PC-3 (cell line): ENCODE measurements around the gene S100A5. TPM values are rescaled to one million over a fixed set of nuclear protein-coding genes. Genes with fewer than 3 reads are reported as not detected.

ENCODE experiments used
- ATAC-seq: fragments of 200-7000 bp; cut with Tn5 transposase; 2 replicates; pipeline ENCODE4 v1.9.1; 2020; ENCODE audit warnings: mild to moderate bottlenecking, moderate library complexity
- BruUV-seq: library from RNA; stranded (reverse); fragments of 400-500 nt; replicated peaks from 2 replicates; lab custom pipeline; 2021; lab: Mats Ljungman, UMichigan
- CTCF ChIA-PET: fragments of 300-600 bp; sonication (Branson Sonifier 250); formaldehyde crosslinking; loops from one replicate; lab custom pipeline; 2022; ENCODE audit warnings: antibody characterized with exemption; lab: Charles Lee
- POLR2A ChIA-PET: fragments of 300-600 bp; sonication (Branson Sonifier 250); formaldehyde crosslinking; loops from one replicate; lab custom pipeline; 2022; ENCODE audit warnings: antibody characterized with exemption; ENCODE audit not compliant: unreplicated experiment; lab: Charles Lee
- DNase-seq: peaks from one replicate; pipeline ENCODE4 v3.0.0-alpha.2; 2015
- H2AFZ ChIP-seq: fragments of 300-600 bp; sonication (generic); 2 replicates; pipeline ENCODE4 v1.6.0; 2016; ENCODE audit warnings: antibody characterized with exemption, low read length
- H3F3A ChIP-seq: fragments of 300-600 bp; sonication (generic); one replicate; pipeline ENCODE4 v1.6.0; 2017; ENCODE audit warnings: antibody characterized with exemption, low read length, control low read depth, mild to moderate bottlenecking; ENCODE audit not compliant: unreplicated experiment
- H3K27ac ChIP-seq: fragments of 300-600 bp; sonication (generic); 2 replicates; pipeline ENCODE4 v1.5.1; 2016; ENCODE audit warnings: mild to moderate bottlenecking, low read length
- H3K27me3 ChIP-seq: fragments of 300-600 bp; sonication (generic); 2 replicates; pipeline ENCODE4 v1.6.1; 2016; ENCODE audit warnings: low read length, mixed read lengths
- H3K36me3 ChIP-seq: fragments of 300-600 bp; sonication (generic); 2 replicates; pipeline ENCODE4 v1.6.1; 2016; ENCODE audit warnings: low read depth, mixed run types, low read length, mixed read lengths
- H3K4me1 ChIP-seq: fragments of 300-600 bp; sonication (generic); 2 replicates; pipeline ENCODE4 v1.5.1; 2016; ENCODE audit warnings: low read length; ENCODE audit not compliant: insufficient read depth
- H3K4me2 ChIP-seq: fragments of 300-600 bp; sonication (generic); 2 replicates; pipeline ENCODE4 v1.6.0; 2016; ENCODE audit warnings: low read length
- H3K4me3 ChIP-seq: fragments of 300-600 bp; sonication (generic); 2 replicates; pipeline ENCODE4 v1.5.1; 2016; ENCODE audit warnings: mild to moderate bottlenecking, low read length, mixed read lengths
- H3K79me2 ChIP-seq: fragments of 300-600 bp; sonication (generic); 2 replicates; pipeline ENCODE4 v1.6.1; 2017; ENCODE audit warnings: low read length, mixed read lengths
- H3K9ac ChIP-seq: fragments of 300-600 bp; sonication (generic); 2 replicates; pipeline ENCODE4 v1.6.0; 2016; ENCODE audit warnings: mild to moderate bottlenecking, low read length
- H3K9me2 ChIP-seq: fragments of 300-600 bp; sonication (generic); replicated peaks from 2 replicates; pipeline ENCODE4 v1.6.1; 2016; ENCODE audit warnings: mixed run types, low read length, mixed read lengths
- H3K9me3 ChIP-seq: fragments of 300-600 bp; sonication (generic); 2 replicates; pipeline ENCODE4 v1.6.1; 2016; ENCODE audit warnings: low read length, mixed read lengths
- H4K20me1 ChIP-seq: fragments of 300-600 bp; sonication (generic); 2 replicates; pipeline ENCODE4 v1.6.1; 2016; ENCODE audit warnings: low read length, mixed read lengths
- EZH2 ChIP-seq: fragments of 300-600 bp; sonication (generic); IDR thresholded peaks from one replicate; pipeline ENCODE4 v1.6.1; 2017; ENCODE audit warnings: antibody characterized with exemption, mild to moderate bottlenecking, low read length; ENCODE audit not compliant: unreplicated experiment
- EZH2phosphoT487 ChIP-seq: fragments of 300-600 bp; sonication (generic); IDR thresholded peaks from 2 replicates; pipeline ENCODE4 v1.6.1; 2018; ENCODE audit warnings: mild to moderate bottlenecking, antibody characterized with exemption, low read length, borderline replicate concordance
- intact Hi-C: fragments of 100-400 bp; cut with micrococcal nuclease; formaldehyde crosslinking; loops from 2 replicates; pipeline ENCODE4 v1.9.0; 2023
- total RNA-seq: library from RNA; depleted of rRNA; stranded (reverse); fragments of >200 nt; gene quantifications from 2 replicates; pipeline ENCODE4 v1.2.3, GENCODE V29; 2014
- TF ChIP-seq, protein P1 (sequence below): fragments of 300-600 bp; sonication (generic); conservative IDR thresholded peaks from 2 replicates; pipeline ENCODE4 v1.5.1; 2017; ENCODE audit warnings: antibody characterized with exemption, low read depth, mild to moderate bottlenecking, low read length

The S100A5 gene
- total RNA-seq, 1 experiment from 2014 or later = 6.3 TPM

DNA sequence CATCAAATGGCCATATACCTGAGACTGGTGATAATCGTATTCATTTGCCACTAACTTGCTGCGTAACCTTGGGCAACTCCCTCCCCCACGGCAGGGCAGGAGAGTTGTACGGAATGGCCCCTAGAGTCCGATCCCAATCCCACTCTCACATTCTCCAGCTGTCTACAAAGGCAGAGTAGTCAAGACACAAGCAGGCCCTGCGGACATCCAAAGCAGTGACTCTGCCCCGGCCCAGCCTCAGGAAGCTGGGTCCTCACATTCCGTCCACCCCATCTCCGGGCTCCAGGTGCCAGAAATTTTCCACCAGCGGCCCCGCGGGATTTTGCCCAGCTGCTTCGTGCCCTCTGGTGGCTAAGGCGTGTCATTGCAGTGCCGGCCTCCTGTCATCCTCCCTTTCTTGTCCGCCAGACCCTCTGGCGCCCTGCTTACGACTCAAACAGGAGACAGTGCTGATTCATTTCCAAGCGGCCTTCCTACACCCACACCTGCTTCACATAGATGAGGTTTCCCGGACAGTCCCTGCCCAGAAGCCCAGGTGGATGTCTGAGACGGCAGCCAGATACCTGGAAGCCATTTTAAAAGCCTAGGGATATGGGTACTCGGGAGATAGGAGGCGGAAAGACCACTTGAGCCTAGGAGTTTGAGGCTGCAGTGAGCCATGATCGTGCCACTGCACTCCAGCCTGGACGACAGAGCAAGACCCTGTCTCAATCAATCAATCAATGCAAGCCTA, 27.8 kb upstream of the S100A5 start:
- peak overlapping the region; percentile 39; the same call in 1 of the 2 replicates for H2AFZ ChIP-seq
- TF ChIP-seq EZH2 (no peak), EZH2phosphoT487 (no peak)
- TF ChIP-seq, protein P1, sequence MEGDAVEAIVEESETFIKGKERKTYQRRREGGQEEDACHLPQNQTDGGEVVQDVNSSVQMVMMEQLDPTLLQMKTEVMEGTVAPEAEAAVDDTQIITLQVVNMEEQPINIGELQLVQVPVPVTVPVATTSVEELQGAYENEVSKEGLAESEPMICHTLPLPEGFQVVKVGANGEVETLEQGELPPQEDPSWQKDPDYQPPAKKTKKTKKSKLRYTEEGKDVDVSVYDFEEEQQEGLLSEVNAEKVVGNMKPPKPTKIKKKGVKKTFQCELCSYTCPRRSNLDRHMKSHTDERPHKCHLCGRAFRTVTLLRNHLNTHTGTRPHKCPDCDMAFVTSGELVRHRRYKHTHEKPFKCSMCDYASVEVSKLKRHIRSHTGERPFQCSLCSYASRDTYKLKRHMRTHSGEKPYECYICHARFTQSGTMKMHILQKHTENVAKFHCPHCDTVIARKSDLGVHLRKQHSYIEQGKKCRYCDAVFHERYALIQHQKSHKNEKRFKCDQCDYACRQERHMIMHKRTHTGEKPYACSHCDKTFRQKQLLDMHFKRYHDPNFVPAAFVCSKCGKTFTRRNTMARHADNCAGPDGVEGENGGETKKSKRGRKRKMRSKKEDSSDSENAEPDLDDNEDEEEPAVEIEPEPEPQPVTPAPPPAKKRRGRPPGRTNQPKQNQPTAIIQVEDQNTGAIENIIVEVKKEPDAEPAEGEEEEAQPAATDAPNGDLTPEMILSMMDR = peak; percentile 99
- H3K4me1 ChIP-seq = peaks cover 74% of the 10 kb centered on the region
- H3K27me3 ChIP-seq = no peaks in the 10 kb centered on the region
- intact Hi-C loops = loop anchor here (1.0 kb wide), 3 partner anchors 35 to 216 kb away; no protein-coding TSS in a partner anchor
- ChIA-PET POLR2A (interaction anchor here (0.6 to 1.8 kb wide), 9 partner anchors 28 to 215 kb away, joined by 3 to 47 read pairs (median 8); partner anchors contain the start of genes CHTOP, S100A16, S100A5 and S100A6), CTCF (interaction anchor here (0.6 to 1.7 kb wide), 10 partner anchors 23 to 190 kb away, joined by 3 to 24 read pairs (median 4); partner anchors contain the start of genes S100A13, S100A16, S100A4 and S100A5)
- no TSS peak for BruUV-seq
- H3F3A ChIP-seq = peaks cover 8% of the 10 kb centered on the region
- H3K4me3 ChIP-seq = peak overlapping the region; percentile 37
- DNase-seq = peak; percentile 99
- peaks cover 24% of the 10 kb centered on the region for H3K79me2 ChIP-seq
- peak overlapping the region; percentile 100 for H3K27ac ChIP-seq
- no peaks in the 10 kb centered on the region for H4K20me1 ChIP-seq
- H3K4me2 ChIP-seq = peak overlapping the region; percentile 73
- ATAC-seq = peak; percentile 25
- H3K36me3 ChIP-seq = no peaks in the 10 kb centered on the region
- no peaks in the 10 kb centered on the region for H3K9me2 ChIP-seq
- no peaks in the 10 kb centered on the region for H3K9me3 ChIP-seq
- peak overlapping the region; percentile 94 for H3K9ac ChIP-seq

DNA sequence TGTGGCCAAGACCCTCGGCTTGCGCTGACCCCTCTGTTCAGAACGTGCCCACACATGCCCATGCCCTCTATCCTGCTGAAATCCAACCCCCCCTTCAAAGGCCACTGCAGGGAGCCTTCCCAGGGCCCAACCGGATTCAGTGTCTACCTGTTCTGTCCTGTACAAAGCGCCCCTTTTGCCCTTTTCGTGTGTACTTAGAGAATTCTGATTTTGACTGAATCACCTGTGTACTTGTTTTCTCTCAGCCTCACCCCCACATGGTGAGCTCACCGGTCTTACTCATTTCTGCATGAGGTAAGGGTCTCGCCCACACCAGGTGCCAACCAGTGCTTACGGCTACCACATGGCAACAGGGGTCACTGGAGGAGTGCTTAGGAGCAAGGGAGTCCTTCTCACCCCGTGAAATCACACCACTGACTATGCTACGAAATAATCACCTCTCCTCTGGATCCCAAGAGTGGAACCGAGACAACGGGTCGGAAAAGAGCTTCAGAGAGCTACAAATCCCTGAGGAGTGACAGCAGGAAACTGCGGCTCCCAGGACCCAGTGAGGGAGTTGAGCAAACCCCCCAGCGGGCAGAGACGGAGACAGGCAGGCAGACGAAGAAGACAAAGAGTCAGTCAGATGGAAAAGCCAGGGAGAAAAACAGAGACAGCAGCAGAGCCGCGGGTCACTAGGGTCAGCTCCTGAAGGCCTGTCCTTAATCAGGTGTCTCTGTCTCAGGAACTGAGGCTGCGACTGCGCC, 27.1 kb upstream of the S100A5 start:
- no peaks in the 10 kb centered on the region for H4K20me1 ChIP-seq
- TF ChIP-seq, protein P1 = no peak
- TF ChIP-seq EZH2 (no peak), EZH2phosphoT487 (no peak)
- CTCF ChIA-PET = interaction anchor here (0.6 to 1.7 kb wide), 12 partner anchors 23 to 190 kb away, joined by 3 to 24 read pairs (median 4); partner anchors contain the start of genes S100A13, S100A16, S100A4 and S100A5
- H3K9ac ChIP-seq = peak overlapping the region; percentile 94
- peaks cover 31% of the 10 kb centered on the region for H3K79me2 ChIP-seq
- peak overlapping the region; percentile 37 for H3K4me3 ChIP-seq
- ATAC-seq (peak; percentile 10), DNase-seq (peak; percentile 98)
- intact Hi-C loops = loop anchor here (1.0 kb wide), 3 partner anchors 34 to 215 kb away; no protein-coding TSS in a partner anchor
- BruUV-seq = TSS peak; percentile 71
- no peaks in the 10 kb centered on the region for H3K27me3 ChIP-seq
- peak overlapping the region; percentile 73 for H3K4me2 ChIP-seq
- no peaks in the 10 kb centered on the region for H3K9me3 ChIP-seq
- no peaks in the 10 kb centered on the region for H3K36me3 ChIP-seq
- peak overlapping the region; percentile 3; the same call in 1 of the 2 replicates for H2AFZ ChIP-seq
- no peaks in the 10 kb centered on the region for H3K9me2 ChIP-seq
- H3K4me1 ChIP-seq = peaks cover 69% of the 10 kb centered on the region
- POLR2A ChIA-PET = interaction anchor here (0.5 to 1.8 kb wide), 8 partner anchors 27 to 68 kb away, joined by 4 to 47 read pairs (median 7); partner anchors contain the start of genes CHTOP, S100A16, S100A5 and S100A6
- peaks cover 8% of the 10 kb centered on the region for H3F3A ChIP-seq
- peak overlapping the region; percentile 100 for H3K27ac ChIP-seq
